OCI-LY1 (cell line): ENCODE results near the gene FLAD1.

Experiments
- EZH2 ChIP-seq: fragments of 200-600 bp; sonication (generic), shearing (Covaris generic); IDR thresholded peaks from 2 replicates; pipeline ENCODE4 v1.8.0; 2017; ENCODE audit warnings: borderline replicate concordance, mixed run types, mild to moderate bottlenecking, antibody characterized with exemption, low read length, moderate library complexity, mixed read lengths
- TF ChIP-seq, protein P1 (sequence below): fragments of 200-600 bp; sonication (generic), shearing (Covaris generic); IDR thresholded peaks from 2 replicates; pipeline ENCODE4 v1.5.1; 2017; ENCODE audit warnings: mild to moderate bottlenecking, antibody characterized with exemption, low read length, moderate library complexity, mixed read lengths

DNA sequence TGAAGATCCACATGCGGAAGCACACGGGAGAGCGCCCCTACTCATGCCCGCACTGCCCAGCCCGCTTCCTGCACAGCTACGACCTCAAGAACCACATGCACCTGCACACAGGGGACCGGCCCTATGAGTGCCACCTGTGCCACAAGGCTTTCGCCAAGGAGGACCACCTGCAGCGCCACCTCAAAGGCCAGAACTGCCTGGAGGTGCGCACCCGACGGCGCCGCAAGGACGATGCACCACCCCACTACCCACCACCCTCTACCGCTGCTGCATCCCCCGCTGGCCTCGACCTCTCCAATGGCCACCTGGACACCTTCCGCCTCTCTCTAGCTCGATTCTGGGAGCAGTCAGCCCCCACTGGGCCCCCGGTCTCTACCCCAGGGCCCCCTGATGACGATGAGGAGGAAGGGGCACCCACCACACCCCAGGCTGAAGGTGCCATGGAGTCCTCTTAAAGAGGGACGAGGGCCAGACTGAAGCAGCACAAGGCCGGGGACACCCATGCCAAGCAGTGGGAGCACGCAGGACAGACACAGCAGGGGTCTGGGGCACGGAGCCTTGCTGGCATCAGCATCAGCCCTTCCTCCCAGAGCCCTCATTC is 33.2 kb downstream of the FLAD1 start:
- TF ChIP-seq EZH2, result no peak
- TF ChIP-seq, protein P1, sequence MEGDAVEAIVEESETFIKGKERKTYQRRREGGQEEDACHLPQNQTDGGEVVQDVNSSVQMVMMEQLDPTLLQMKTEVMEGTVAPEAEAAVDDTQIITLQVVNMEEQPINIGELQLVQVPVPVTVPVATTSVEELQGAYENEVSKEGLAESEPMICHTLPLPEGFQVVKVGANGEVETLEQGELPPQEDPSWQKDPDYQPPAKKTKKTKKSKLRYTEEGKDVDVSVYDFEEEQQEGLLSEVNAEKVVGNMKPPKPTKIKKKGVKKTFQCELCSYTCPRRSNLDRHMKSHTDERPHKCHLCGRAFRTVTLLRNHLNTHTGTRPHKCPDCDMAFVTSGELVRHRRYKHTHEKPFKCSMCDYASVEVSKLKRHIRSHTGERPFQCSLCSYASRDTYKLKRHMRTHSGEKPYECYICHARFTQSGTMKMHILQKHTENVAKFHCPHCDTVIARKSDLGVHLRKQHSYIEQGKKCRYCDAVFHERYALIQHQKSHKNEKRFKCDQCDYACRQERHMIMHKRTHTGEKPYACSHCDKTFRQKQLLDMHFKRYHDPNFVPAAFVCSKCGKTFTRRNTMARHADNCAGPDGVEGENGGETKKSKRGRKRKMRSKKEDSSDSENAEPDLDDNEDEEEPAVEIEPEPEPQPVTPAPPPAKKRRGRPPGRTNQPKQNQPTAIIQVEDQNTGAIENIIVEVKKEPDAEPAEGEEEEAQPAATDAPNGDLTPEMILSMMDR, result no peak
